Lower leg skin (tissue), 3 donors: ENCODE results near the gene FOXO6.

Experiments used
- CTCF ChIP-seq, 3 donors: fragments of 450-650 bp; IDR thresholded peaks; one replicate each; pipeline ENCODE4 v1.5.1; 2016; ENCODE audit warnings: antibody characterized with exemption in 3 of 3, mild to moderate bottlenecking in 3 of 3, moderate library complexity in 2 of 3
- POLR2A ChIP-seq, 2 donors: fragments of 450-650 bp; IDR thresholded peaks; one replicate each; pipeline ENCODE4 v1.6.1; 2016 to 2017; ENCODE audit warnings: antibody characterized with exemption in 2 of 2, mild to moderate bottlenecking in 1 of 2, moderate library complexity in 1 of 2

DNA sequence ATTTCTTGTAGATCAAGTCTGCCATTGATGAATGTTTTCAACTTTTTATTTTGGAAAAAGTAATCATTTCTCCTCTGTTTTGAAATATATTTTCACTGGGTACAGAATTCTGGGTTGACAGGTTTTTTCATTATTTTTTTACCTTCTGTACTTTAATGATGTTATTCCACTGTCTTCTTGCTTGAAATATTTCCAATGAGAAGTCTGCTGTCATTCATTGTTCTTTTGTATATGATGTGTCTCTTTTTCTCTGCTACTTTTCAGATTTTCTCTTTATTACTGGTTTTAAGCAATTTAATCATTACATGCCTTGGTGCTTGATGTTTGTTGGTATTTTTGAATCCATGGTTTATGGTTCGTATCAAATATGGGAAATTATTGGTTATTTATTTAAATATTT lies 22.4 kb upstream of the FOXO6 start:
- no peak for TF ChIP-seq CTCF (IDR thresholded peaks at IDR 0.05)
- no peak for TF ChIP-seq POLR2A (IDR thresholded peaks at IDR 0.05)
